ENCODE results near the gene CDC42EP3. TPM values are rescaled to one million over a fixed set of nuclear protein-coding genes. Genes with fewer than 3 reads are reported as not detected.

The CDC42EP3 gene
- total RNA-seq, 1 donor = 136 TPM

DNA sequence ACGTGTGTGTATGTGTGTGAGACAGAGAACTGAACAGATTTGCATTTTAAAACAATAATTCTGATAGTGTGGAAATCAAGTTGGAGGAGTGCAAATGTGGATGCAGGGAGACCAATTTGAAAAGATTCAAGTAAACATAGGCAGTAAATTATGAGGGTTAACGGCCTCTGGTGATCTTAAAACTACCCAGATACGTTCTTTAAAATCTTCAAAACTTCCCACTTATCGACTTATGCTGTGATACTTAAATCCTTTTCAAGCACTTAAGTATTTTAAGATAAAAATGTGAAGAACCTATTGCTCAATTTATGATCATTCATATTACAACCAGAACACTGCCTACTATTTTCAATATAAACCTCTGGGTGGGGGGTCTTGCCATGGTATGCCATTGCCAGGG is 37.7 kb upstream of the CDC42EP3 start:
- Histone ChIP-seq H3K4me2 (ENCODE audit: insufficient read depth, low read length) (no peak overlapping the region), H4K20me1 (ENCODE audit: insufficient read depth, low read length) (no peaks in the 10 kb centered on the region), H3K4me1 (ENCODE audit: insufficient read depth, low read length) (peaks cover 36% of the 10 kb centered on the region), H3K27me3 (ENCODE audit: insufficient read depth, low read length) (no peaks in the 10 kb centered on the region), H3K27ac (ENCODE audit: low read depth, low read length) (no peak overlapping the region), H3K36me3 (ENCODE audit: insufficient read depth, low read length) (no peaks in the 10 kb centered on the region), H3K79me2 (ENCODE audit: insufficient read depth, low read length) (no peaks in the 10 kb centered on the region), H3K9me3 (ENCODE audit: low read depth, low read length) (no peaks in the 10 kb centered on the region), H2AFZ (ENCODE audit: low read length) (no peak overlapping the region), H3K4me3 (ENCODE audit: insufficient read depth, low read length) (no peak overlapping the region)
- DNase-seq (ENCODE audit: insufficient read length, low spot score, missing footprints) = no peak
- TF ChIP-seq, protein P1, sequence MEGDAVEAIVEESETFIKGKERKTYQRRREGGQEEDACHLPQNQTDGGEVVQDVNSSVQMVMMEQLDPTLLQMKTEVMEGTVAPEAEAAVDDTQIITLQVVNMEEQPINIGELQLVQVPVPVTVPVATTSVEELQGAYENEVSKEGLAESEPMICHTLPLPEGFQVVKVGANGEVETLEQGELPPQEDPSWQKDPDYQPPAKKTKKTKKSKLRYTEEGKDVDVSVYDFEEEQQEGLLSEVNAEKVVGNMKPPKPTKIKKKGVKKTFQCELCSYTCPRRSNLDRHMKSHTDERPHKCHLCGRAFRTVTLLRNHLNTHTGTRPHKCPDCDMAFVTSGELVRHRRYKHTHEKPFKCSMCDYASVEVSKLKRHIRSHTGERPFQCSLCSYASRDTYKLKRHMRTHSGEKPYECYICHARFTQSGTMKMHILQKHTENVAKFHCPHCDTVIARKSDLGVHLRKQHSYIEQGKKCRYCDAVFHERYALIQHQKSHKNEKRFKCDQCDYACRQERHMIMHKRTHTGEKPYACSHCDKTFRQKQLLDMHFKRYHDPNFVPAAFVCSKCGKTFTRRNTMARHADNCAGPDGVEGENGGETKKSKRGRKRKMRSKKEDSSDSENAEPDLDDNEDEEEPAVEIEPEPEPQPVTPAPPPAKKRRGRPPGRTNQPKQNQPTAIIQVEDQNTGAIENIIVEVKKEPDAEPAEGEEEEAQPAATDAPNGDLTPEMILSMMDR (IDR thresholded peaks at IDR 0.05; ENCODE audit: extremely low read depth, low read depth, low read length) = no peak

DNA sequence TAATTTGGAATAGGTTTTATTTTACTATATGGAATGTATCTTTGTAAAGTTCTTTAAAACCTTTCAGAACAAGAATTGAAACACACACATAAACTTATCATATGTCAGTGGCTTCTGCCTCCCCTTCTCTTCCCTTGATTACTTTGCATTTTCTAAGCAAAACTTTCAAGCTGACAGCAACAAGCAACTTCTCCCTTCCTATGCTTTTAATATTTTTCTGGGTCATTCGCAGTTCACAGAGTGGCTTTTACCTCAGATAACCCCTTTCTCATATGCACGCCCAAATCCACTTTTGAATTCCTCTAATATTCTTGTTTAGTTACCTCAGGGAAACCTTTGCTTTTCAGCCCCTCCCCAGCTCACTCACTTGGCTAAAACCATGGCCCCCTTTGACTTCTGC is 36.7 kb upstream of the CDC42EP3 start:
- H3K9me3 ChIP-seq (ENCODE audit: low read depth, low read length) = no peaks in the 10 kb centered on the region
- H3K27ac ChIP-seq (ENCODE audit: low read depth, low read length) = no peak overlapping the region
- H3K4me2 ChIP-seq (ENCODE audit: insufficient read depth, low read length) = no peak overlapping the region
- no peaks in the 10 kb centered on the region for H3K36me3 ChIP-seq (ENCODE audit: insufficient read depth, low read length)
- H3K27me3 ChIP-seq (ENCODE audit: insufficient read depth, low read length) = no peaks in the 10 kb centered on the region
- H2AFZ ChIP-seq (ENCODE audit: low read length) = no peak overlapping the region
- TF ChIP-seq, protein P1 (IDR thresholded peaks at IDR 0.05; ENCODE audit: extremely low read depth, low read depth, low read length) = no peak
- H3K79me2 ChIP-seq (ENCODE audit: insufficient read depth, low read length) = no peaks in the 10 kb centered on the region
- H3K4me1 ChIP-seq (ENCODE audit: insufficient read depth, low read length) = peaks cover 36% of the 10 kb centered on the region
- no peak for DNase-seq (ENCODE audit: insufficient read length, low spot score, missing footprints)
- H4K20me1 ChIP-seq (ENCODE audit: insufficient read depth, low read length) = no peaks in the 10 kb centered on the region
- no peak overlapping the region for H3K4me3 ChIP-seq (ENCODE audit: insufficient read depth, low read length)

DNA sequence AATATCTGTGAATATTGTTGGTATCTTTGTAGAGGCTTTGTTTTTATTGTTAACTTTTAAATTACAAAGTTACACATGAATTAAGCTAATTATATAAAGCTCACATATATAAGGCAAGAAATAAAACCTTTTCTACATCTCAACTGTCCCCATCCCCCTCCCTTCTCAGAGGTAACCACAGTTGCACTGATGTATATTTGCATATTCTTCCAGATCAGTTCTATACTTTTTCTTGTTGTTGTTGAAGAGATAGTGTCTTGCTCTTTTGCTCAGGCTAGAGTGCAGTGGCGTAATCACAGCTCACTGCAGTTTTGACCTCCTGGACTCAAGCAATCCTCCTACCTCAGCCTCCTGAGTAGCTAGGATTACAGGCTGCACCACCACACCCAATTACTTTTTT is 36.0 kb upstream of the CDC42EP3 start:
- H3K79me2 ChIP-seq (ENCODE audit: insufficient read depth, low read length) = no peaks in the 10 kb centered on the region
- no peak overlapping the region for H3K4me2 ChIP-seq (ENCODE audit: insufficient read depth, low read length)
- H2AFZ ChIP-seq (ENCODE audit: low read length) = no peak overlapping the region
- TF ChIP-seq, protein P1 (IDR thresholded peaks at IDR 0.05; ENCODE audit: extremely low read depth, low read depth, low read length) = no peak
- no peak for DNase-seq (ENCODE audit: insufficient read length, low spot score, missing footprints)
- no peak overlapping the region for H3K4me3 ChIP-seq (ENCODE audit: insufficient read depth, low read length)
- no peak overlapping the region for H3K27ac ChIP-seq (ENCODE audit: low read depth, low read length)
- H4K20me1 ChIP-seq (ENCODE audit: insufficient read depth, low read length) = no peaks in the 10 kb centered on the region
- no peaks in the 10 kb centered on the region for H3K36me3 ChIP-seq (ENCODE audit: insufficient read depth, low read length)
- no peaks in the 10 kb centered on the region for H3K27me3 ChIP-seq (ENCODE audit: insufficient read depth, low read length)
- H3K4me1 ChIP-seq (ENCODE audit: insufficient read depth, low read length) = peaks cover 30% of the 10 kb centered on the region
- no peaks in the 10 kb centered on the region for H3K9me3 ChIP-seq (ENCODE audit: low read depth, low read length)

DNA sequence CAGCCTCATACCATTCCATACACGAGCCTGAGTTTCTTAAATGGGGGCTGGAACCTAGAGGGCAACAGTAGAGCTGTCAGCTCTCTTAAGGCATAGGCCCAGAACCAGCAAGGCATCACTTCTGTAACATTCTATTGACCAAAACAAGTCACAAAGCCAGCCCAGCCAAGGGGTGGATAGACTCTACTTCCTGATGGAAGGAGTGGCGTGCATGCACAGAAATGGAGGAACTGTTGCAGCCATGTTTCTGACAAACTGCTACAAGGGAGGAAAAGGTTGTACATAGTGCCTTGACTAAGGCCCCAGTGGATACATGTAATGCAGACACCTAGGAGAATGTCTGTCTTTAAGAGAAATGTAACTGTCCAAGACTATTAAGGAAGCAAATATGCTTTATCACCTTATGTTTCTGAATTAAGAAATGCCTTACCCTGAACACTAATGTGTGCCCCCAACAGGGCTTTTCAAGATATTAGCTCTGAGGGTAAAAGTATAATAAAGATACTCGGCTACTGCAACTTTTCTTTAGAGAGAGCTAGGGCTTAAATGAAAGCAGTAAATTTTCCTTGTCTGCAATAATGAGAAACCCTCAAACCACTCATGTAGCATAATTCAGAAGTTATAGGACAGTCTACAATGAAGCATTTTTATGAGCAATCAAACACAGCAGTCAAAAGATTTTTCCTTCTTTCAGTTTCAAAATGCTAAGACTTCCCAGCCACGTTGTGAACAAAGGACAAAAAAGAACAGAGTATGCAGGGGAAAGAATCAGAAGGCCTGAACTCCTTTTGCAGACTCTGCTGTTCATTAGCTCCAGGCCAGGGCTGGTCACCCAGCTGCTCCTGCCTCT is 35.1 kb upstream of the CDC42EP3 start:
- TF ChIP-seq, protein P1 (IDR thresholded peaks at IDR 0.05; ENCODE audit: extremely low read depth, low read depth, low read length) = no peak
- Histone ChIP-seq H4K20me1 (ENCODE audit: insufficient read depth, low read length) (no peaks in the 10 kb centered on the region), H3K36me3 (ENCODE audit: insufficient read depth, low read length) (no peaks in the 10 kb centered on the region), H3K4me3 (ENCODE audit: insufficient read depth, low read length) (no peak overlapping the region), H3K4me2 (ENCODE audit: insufficient read depth, low read length) (peak overlapping the region; percentile 32), H3K4me1 (ENCODE audit: insufficient read depth, low read length) (peaks cover 22% of the 10 kb centered on the region), H2AFZ (ENCODE audit: low read length) (peak overlapping the region; percentile 89), H3K27ac (ENCODE audit: low read depth, low read length) (no peak overlapping the region), H3K27me3 (ENCODE audit: insufficient read depth, low read length) (no peaks in the 10 kb centered on the region), H3K9me3 (ENCODE audit: low read depth, low read length) (no peaks in the 10 kb centered on the region), H3K79me2 (ENCODE audit: insufficient read depth, low read length) (no peaks in the 10 kb centered on the region)
- no peak for DNase-seq (ENCODE audit: insufficient read length, low spot score, missing footprints)

Data from osteoblast (primary cell).